GM21423 (cell line): ENCODE data around the gene OPN5.

Experiments
- ATAC-seq: cut with Tn5 transposase; IDR thresholded peaks from one replicate; pipeline ENCODE4 v1.9.1; 2021; ENCODE audit warnings: mild to moderate bottlenecking, moderate library complexity; ENCODE audit not compliant: unreplicated experiment

The OPN5 gene

GRCh38 chr6:47787620-47788497 is 6.0 kb downstream of the OPN5 start:
- peak; percentile 87 for ATAC-seq

- no peak for ATAC-seq
Observed at GRCh38 chr6:47788498-47788884, 6.7 kb downstream of the OPN5 start.

GRCh38 chr6:47789553-47789952 is 7.7 kb downstream of the OPN5 start:
- no peak for ATAC-seq

GRCh38 chr6:47792216-47792733 is 10.4 kb downstream of the OPN5 start:
- no peak for ATAC-seq

- no peak for ATAC-seq
Observed at GRCh38 chr6:47794577-47795135, 12.8 kb downstream of the OPN5 start.

- no peak for ATAC-seq
Observed at GRCh38 chr6:47801984-47802383, 20.2 kb downstream of the OPN5 start.

GRCh38 chr6:47804821-47805220 is 23.0 kb downstream of the OPN5 start:
- no peak for ATAC-seq

GRCh38 chr6:47809873-47810272 is 28.0 kb downstream of the OPN5 start:
- no peak for ATAC-seq

GRCh38 chr6:47810885-47811284 is 29.1 kb downstream of the OPN5 start:
- no peak for ATAC-seq

- no peak for ATAC-seq
Observed at GRCh38 chr6:47811443-47811842, 29.6 kb downstream of the OPN5 start.

- ATAC-seq = no peak
Observed at GRCh38 chr6:47817749-47818148, 35.9 kb downstream of the OPN5 start.

GRCh38 chr6:47819461-47819860 is 37.6 kb downstream of the OPN5 start:
- ATAC-seq = no peak

- ATAC-seq = no peak
Observed at GRCh38 chr6:47822856-47823554, 41.2 kb downstream of the OPN5 start.

- ATAC-seq = no peak
Observed at GRCh38 chr6:47832386-47833100, 50.7 kb downstream of the OPN5 start.

GRCh38 chr6:47834196-47834595 is 52.4 kb downstream of the OPN5 start:
- ATAC-seq = no peak

GRCh38 chr6:47836046-47836445 is 54.2 kb downstream of the OPN5 start:
- ATAC-seq = no peak

GRCh38 chr6:47836639-47837038 is 54.8 kb downstream of the OPN5 start:
- peak; percentile 79 for ATAC-seq

- ATAC-seq = no peak
Observed at GRCh38 chr6:47839645-47840044, 57.8 kb downstream of the OPN5 start.

- ATAC-seq = no peak
Observed at GRCh38 chr6:47844881-47845280, 63.0 kb downstream of the OPN5 start.

GRCh38 chr6:47846752-47847151 is 64.9 kb downstream of the OPN5 start:
- ATAC-seq = no peak

GRCh38 chr6:47851091-47851490 is 69.3 kb downstream of the OPN5 start:
- ATAC-seq = no peak
